H1 (cell line): ENCODE results near the gene TIAM2. TPM values are rescaled to one million over a fixed set of nuclear protein-coding genes. Genes with fewer than 3 reads are reported as not detected.

Experiments used
- CTCF ChIA-PET: fragments of 300-600 bp; sonication (Branson Sonifier 250); formaldehyde crosslinking; loops from one replicate; lab custom pipeline; 2021; ENCODE audit not compliant: partially characterized antibody; lab: Charles Lee
- POLR2A ChIA-PET: fragments of 300-600 bp; sonication (Branson Sonifier 250); formaldehyde crosslinking; loops from one replicate; lab custom pipeline; 2021; ENCODE audit warnings: inconsistent platforms; ENCODE audit not compliant: partially characterized antibody; lab: Charles Lee
- DNase-seq, 2 experiments: peaks; one replicate each; pipeline versions ENCODE4 v3.0.0 to v3.0.0-alpha.2; 2010 to 2022; ENCODE audit warnings: low spot score in 2 of 2, low read depth in 1 of 2, mixed read lengths in 1 of 2
- FAIRE-seq: peaks from 2 replicates; lab custom pipeline; 2011; peaks lifted over from hg19 to GRCh38; lab: Jason Lieb, UNC
- H2AFZ ChIP-seq: 2 replicates; pipeline ENCODE4 v1.8.1; 2012; ENCODE audit warnings: low read length, inconsistent platforms
- H2AK5ac ChIP-seq: 2 replicates; pipeline ENCODE4 v1.6.1; 2013; ENCODE audit warnings: low read depth, low read length
- H2BK120ac ChIP-seq: replicated peaks from 2 replicates; pipeline ENCODE3; 2013; ENCODE audit warnings: low read depth, low read length, inconsistent platforms
- H2BK12ac ChIP-seq: 2 replicates; pipeline ENCODE4 v1.6.1; 2013; ENCODE audit warnings: low read depth, low read length
- H2BK15ac ChIP-seq: 2 replicates; pipeline ENCODE4 v1.6.1; 2013; ENCODE audit warnings: low read length
- H2BK20ac ChIP-seq: 2 replicates; pipeline ENCODE4 v1.6.1; 2013; ENCODE audit warnings: low read length
- H2BK5ac ChIP-seq: 2 replicates; pipeline ENCODE4 v1.6.1; 2013; ENCODE audit warnings: low read depth, low read length
- H3K14ac ChIP-seq: 2 replicates; pipeline ENCODE4 v1.6.1; 2013; ENCODE audit warnings: inconsistent platforms; ENCODE audit not compliant: insufficient read length
- H3K18ac ChIP-seq: 2 replicates; pipeline ENCODE4 v1.6.1; 2013; ENCODE audit warnings: low read length; ENCODE audit errors: extremely low read depth
- H3K23ac ChIP-seq: 2 replicates; pipeline ENCODE4 v1.6.1; 2013; ENCODE audit warnings: inconsistent platforms; ENCODE audit not compliant: insufficient read length
- H3K23me2 ChIP-seq: 2 replicates; pipeline ENCODE4 v1.6.1; 2013; ENCODE audit warnings: low read depth, low read length
- H3K27ac ChIP-seq: 2 replicates; pipeline ENCODE4 v1.6.1; 2011; ENCODE audit warnings: low read depth, low read length, inconsistent platforms
- H3K27me3 ChIP-seq, 4 experiments: replicated peaks in 1 of 4; 1 replicate in 1 of 4; 2 replicates in 3 of 4; pipeline versions ENCODE4 v1.6.1 to v1.8.1; 2011 to 2013; ENCODE audit warnings: low read length in 3 of 4, mild to moderate bottlenecking in 3 of 4, inconsistent platforms in 2 of 4, mixed read lengths in 2 of 4, moderate library complexity in 1 of 4; ENCODE audit not compliant: control insufficient read depth in 3 of 4, insufficient read depth in 3 of 4; ENCODE audit errors: extremely low read depth in 1 of 4
- H3K36me3 ChIP-seq, 4 experiments: 2 replicates each; pipeline versions ENCODE4 v1.6.1 to v1.8.1; 2011 to 2013; ENCODE audit warnings: mild to moderate bottlenecking in 4 of 4, low read length in 3 of 4, moderate library complexity in 2 of 4, control low read depth in 1 of 4, inconsistent platforms in 1 of 4; ENCODE audit not compliant: insufficient read depth in 4 of 4, control insufficient read depth in 2 of 4
- H3K4ac ChIP-seq: replicated peaks from 2 replicates; pipeline ENCODE3; 2013; ENCODE audit warnings: low read length, low read depth, mixed read lengths, inconsistent platforms; ENCODE audit not compliant: insufficient read length
- H3K4me1 ChIP-seq, 4 experiments: replicated peaks in 1 of 4; 1 replicate in 1 of 4; 2 replicates in 3 of 4; pipeline versions ENCODE4 v1.6.1 to v1.8.1; 2011 to 2013; ENCODE audit warnings: low read length in 3 of 4, inconsistent platforms in 2 of 4, mixed read lengths in 1 of 4; ENCODE audit not compliant: insufficient read depth in 4 of 4, control insufficient read depth in 3 of 4
- H3K4me2 ChIP-seq, 2 experiments: 2 replicates each; pipeline versions ENCODE4 v1.6.1 to v1.8.1; 2011 to 2013; ENCODE audit warnings: low read depth in 2 of 2, low read length in 2 of 2, control low read depth in 1 of 2, inconsistent platforms in 1 of 2, mild to moderate bottlenecking in 1 of 2; ENCODE audit not compliant: insufficient read depth in 1 of 2
- H3K4me3 ChIP-seq, 4 experiments: fragments of 200-600, 300-600 bp in 1 of 4; sonication (generic), shearing (Covaris generic), sonication (Bioruptor Twin) in 1 of 4; 2 replicates each; pipeline versions ENCODE4 v1.5.1 to v1.8.1; 2011 to 2016; ENCODE audit warnings: low read length in 4 of 4, low read depth in 3 of 4, control low read depth in 2 of 4, inconsistent platforms in 2 of 4, mild to moderate bottlenecking in 2 of 4, mixed read lengths in 1 of 4, moderate library complexity in 1 of 4; ENCODE audit not compliant: insufficient read depth in 2 of 4; ENCODE audit errors: extremely low read depth in 1 of 4
- H3K56ac ChIP-seq: replicated peaks from 2 replicates; pipeline ENCODE3; 2013; ENCODE audit warnings: low read depth, mild to moderate bottlenecking, mixed read lengths, low read length, inconsistent platforms; ENCODE audit not compliant: insufficient read length
- H3K79me1 ChIP-seq: 2 replicates; pipeline ENCODE4 v1.6.1; 2013; ENCODE audit warnings: low read depth, low read length, control low read depth
- H3K79me2 ChIP-seq, 2 experiments: 2 replicates each; pipeline versions ENCODE4 v1.6.1 to v1.8.1; 2012 to 2013; ENCODE audit warnings: low read length in 2 of 2, mild to moderate bottlenecking in 2 of 2, inconsistent platforms in 1 of 2; ENCODE audit not compliant: insufficient read depth in 2 of 2, control insufficient read depth in 1 of 2
- H3K9ac ChIP-seq, 4 experiments: replicated peaks in 1 of 4; 1 replicate in 1 of 4; 2 replicates in 3 of 4; pipeline versions ENCODE4 v1.6.1 to v1.8.1; 2011 to 2013; ENCODE audit warnings: low read depth in 3 of 4, low read length in 3 of 4, control low read depth in 2 of 4, mild to moderate bottlenecking in 2 of 4, moderate library complexity in 2 of 4, inconsistent platforms in 1 of 4; ENCODE audit errors: extremely low read depth in 1 of 4
- H3K9me3 ChIP-seq, 2 experiments: 2 replicates each; pipeline versions ENCODE4 v1.6.1 to v1.8.1; 2012 to 2013; ENCODE audit warnings: mild to moderate bottlenecking in 2 of 2, moderate library complexity in 2 of 2, control low read depth in 1 of 2, inconsistent platforms in 1 of 2, low read depth in 1 of 2, low read length in 1 of 2, mixed read lengths in 1 of 2; ENCODE audit not compliant: insufficient read depth in 2 of 2
- H4K20me1 ChIP-seq, 2 experiments: replicated peaks in 1 of 2; 2 replicates each; pipeline versions ENCODE3 to v1.8.1; 2011 to 2013; ENCODE audit warnings: inconsistent platforms in 2 of 2, low read length in 2 of 2, mild to moderate bottlenecking in 1 of 2; ENCODE audit not compliant: insufficient read depth in 2 of 2, control insufficient read depth in 1 of 2
- H4K5ac ChIP-seq: 2 replicates; pipeline ENCODE4 v1.6.1; 2013; ENCODE audit warnings: low read length, low read depth, mixed read lengths, inconsistent platforms; ENCODE audit not compliant: insufficient read length
- H4K8ac ChIP-seq: 2 replicates; pipeline ENCODE4 v1.8.0; 2013; ENCODE audit warnings: mild to moderate bottlenecking, moderate library complexity, low read length, inconsistent platforms; ENCODE audit not compliant: insufficient read depth; ENCODE audit errors: extremely low read depth
- H4K91ac ChIP-seq: replicated peaks from 2 replicates; pipeline ENCODE3; 2013; ENCODE audit warnings: low read length, mixed read lengths, inconsistent platforms; ENCODE audit not compliant: insufficient read length
- CBX8 ChIP-seq: fragments of 300-800, 300-1000 bp; sonication (generic); IDR thresholded peaks from 2 replicates; pipeline ENCODE4 v1.7.1; 2016; ENCODE audit warnings: low read depth, low read length, borderline replicate concordance
- RBBP5 ChIP-seq: IDR thresholded peaks from 2 replicates; pipeline ENCODE4 v1.7.1; 2012; ENCODE audit warnings: low read depth, mild to moderate bottlenecking, inconsistent platforms, low read length, moderate library complexity, borderline replicate concordance
- WGBS, 2 experiments: shearing (Covaris generic) in 1 of 2; methylation state at CpG; one replicate each; pipeline versions ENCODE4 v1.1.6 to v1.1.7; 2013 to 2015; ENCODE audit warnings: low lambda C conversion rate in 2 of 2, mixed read lengths in 2 of 2, inconsistent platforms in 1 of 2, low coverage in 1 of 2, missing lambda C conversion rate in 1 of 2; ENCODE audit not compliant: insufficient replicate concordance in 2 of 2, insufficient coverage in 1 of 2, insufficient read length in 1 of 2; ENCODE audit errors: extremely low coverage in 1 of 2, missing lambda C conversion rate in 1 of 2; 5-methylcytosine and 5-hydroxymethylcytosine counted together
- polyA plus RNA-seq, 7 experiments: library from polyadenylated mRNA; depleted of rRNA in 3 of 7; stranded (reverse) in 5 of 7; unstranded in 2 of 7; fragments of >200 nt in 5 of 7; fragments of 200-250 nt in 2 of 7; gene quantifications; 1 replicate in 5 of 7; 2 replicates in 1 of 7; 4 replicates in 1 of 7; pipeline versions ENCODE4 v1.2.1 to v1.2.3, GENCODE V29; 2011 to 2013; ENCODE audit warnings: missing spikeins in 2 of 7, mixed read lengths in 2 of 7
- total RNA-seq: library from RNA; stranded (reverse); fragmentation: NEBNext Ultra II Directional; extraction: Animal tissue kit (Norgen Biotek cat#: 25700); gene quantifications from 2 replicates; pipeline ENCODE4 v1.2.1, GENCODE V29; 2021

TIAM2 gene
- total and polyA plus RNA-seq, 2 of the 8 experiments (the other 6 are each of a cell fraction or from before 2014, with no cell fraction given), result 7.4 to 23.9 TPM

GRCh38 chr6:155064303-155064702 is 69.2 kb downstream of the TIAM2 start:
- no peak overlapping the region for H3K14ac ChIP-seq
- no peak for DNase-seq
- TF ChIP-seq RBBP5 (no peak), CBX8 (no peak)
- TF ChIP-seq, all 59 proteins: peak for 0
- H3K4ac ChIP-seq, result no peak overlapping the region
- H4K20me1 ChIP-seq, result no peaks in the 10 kb centered on the region
- H4K91ac ChIP-seq, result no peak overlapping the region
- H4K5ac ChIP-seq, result no peak overlapping the region
- no peak overlapping the region for H3K23ac ChIP-seq
- no peak overlapping the region for H2AK5ac ChIP-seq
- 0 out of 4 replicates have a peak, but pooled peaks cover 0 to 4% of the 10 kb centered on the region in 2 experiments for H3K9me3 ChIP-seq
- no peak overlapping the region for H3K4me2 ChIP-seq
- no peak overlapping the region for H2BK12ac ChIP-seq
- H2AFZ ChIP-seq, result no peak overlapping the region
- 83% methylated on average over 3 of the region's 3 CpGs; no CpG with 5 or more reads in 1 of the 2 experiments for WGBS, 2 experiments
- no peak overlapping the region for H4K8ac ChIP-seq
- H3K4me3 ChIP-seq, result no peak overlapping the region
- no peaks in the 10 kb centered on the region for H3K36me3 ChIP-seq
- H3K79me2 ChIP-seq, result no peaks in the 10 kb centered on the region; a peak in 1 of 4 replicates
- H2BK20ac ChIP-seq, result no peak overlapping the region
- no peak overlapping the region for H3K18ac ChIP-seq
- CTCF ChIA-PET, result interaction anchor here (0.7 kb wide), 2 partner anchors 13 to 90 kb away, joined by 3 read pairs; no protein-coding TSS in a partner anchor
- H3K4me1 ChIP-seq, result peaks cover 0 to 5% (median 0%) of the 10 kb centered on the region in 4 experiments; a peak in 2 of 7 replicates
- H3K9ac ChIP-seq, result no peak overlapping the region
- no peak overlapping the region for H3K27ac ChIP-seq
- no peak overlapping the region for H2BK5ac ChIP-seq
- 0 out of 2 replicates have a peak, but pooled peaks cover 3% of the 10 kb centered on the region for H3K79me1 ChIP-seq
- POLR2A ChIA-PET, result no interaction called here
- no peak for FAIRE-seq
- no peak overlapping the region for H2BK15ac ChIP-seq
- H3K23me2 ChIP-seq, result no peaks in the 10 kb centered on the region
- H3K27me3 ChIP-seq, result no peaks in the 10 kb centered on the region
- no peak overlapping the region for H2BK120ac ChIP-seq
- H3K56ac ChIP-seq, result no peak overlapping the region
